ENCODE results near the gene CHRNB2. TPM values are rescaled to one million over a fixed set of nuclear protein-coding genes. Genes with fewer than 3 reads are reported as not detected.

Gene CHRNB2
- total and polyA plus RNA-seq, 9 of the 15 experiments (the other 6 are each of a cell fraction or from before 2014, with no cell fraction given) = 0.01 TPM; not detected in 8

DNA sequence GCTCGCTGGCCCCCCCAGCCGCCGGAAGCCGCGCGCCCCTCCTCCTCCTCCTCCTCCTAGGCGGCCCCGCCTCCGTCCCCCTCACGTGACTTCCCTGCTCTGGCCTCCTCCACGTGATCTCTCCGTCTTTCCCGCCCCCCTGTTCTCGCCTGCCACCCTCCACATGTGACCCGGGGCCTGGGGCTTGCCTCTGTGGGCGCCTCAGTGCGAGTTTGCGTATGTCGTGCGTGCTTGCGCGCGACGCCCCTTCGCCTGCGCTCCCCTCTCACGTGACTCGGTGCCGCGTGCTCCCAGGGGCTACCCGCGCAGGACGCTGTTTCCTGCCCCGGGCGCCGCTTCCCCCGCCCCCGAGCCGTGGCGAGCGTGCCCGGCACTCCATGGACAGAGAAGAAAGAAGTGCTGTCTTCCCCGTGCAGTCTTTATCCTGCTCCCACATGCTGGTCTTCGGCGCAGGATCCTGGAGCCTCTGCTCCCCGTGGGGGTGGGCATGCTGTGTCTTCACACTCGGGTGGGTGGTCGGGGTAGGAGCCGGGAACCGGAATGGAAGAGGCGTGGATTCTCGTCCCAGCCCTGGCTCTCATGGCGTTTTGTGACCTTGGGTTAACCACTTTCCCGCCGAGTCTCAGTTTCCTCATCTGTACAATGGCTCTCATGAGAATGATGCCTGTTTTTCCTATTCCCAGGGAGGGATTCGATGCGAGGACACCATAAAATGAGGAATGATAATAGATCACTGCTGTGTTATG is 8.7 kb upstream of the CHRNB2 start (continued):
- TF ChIP-seq, protein P1, sequence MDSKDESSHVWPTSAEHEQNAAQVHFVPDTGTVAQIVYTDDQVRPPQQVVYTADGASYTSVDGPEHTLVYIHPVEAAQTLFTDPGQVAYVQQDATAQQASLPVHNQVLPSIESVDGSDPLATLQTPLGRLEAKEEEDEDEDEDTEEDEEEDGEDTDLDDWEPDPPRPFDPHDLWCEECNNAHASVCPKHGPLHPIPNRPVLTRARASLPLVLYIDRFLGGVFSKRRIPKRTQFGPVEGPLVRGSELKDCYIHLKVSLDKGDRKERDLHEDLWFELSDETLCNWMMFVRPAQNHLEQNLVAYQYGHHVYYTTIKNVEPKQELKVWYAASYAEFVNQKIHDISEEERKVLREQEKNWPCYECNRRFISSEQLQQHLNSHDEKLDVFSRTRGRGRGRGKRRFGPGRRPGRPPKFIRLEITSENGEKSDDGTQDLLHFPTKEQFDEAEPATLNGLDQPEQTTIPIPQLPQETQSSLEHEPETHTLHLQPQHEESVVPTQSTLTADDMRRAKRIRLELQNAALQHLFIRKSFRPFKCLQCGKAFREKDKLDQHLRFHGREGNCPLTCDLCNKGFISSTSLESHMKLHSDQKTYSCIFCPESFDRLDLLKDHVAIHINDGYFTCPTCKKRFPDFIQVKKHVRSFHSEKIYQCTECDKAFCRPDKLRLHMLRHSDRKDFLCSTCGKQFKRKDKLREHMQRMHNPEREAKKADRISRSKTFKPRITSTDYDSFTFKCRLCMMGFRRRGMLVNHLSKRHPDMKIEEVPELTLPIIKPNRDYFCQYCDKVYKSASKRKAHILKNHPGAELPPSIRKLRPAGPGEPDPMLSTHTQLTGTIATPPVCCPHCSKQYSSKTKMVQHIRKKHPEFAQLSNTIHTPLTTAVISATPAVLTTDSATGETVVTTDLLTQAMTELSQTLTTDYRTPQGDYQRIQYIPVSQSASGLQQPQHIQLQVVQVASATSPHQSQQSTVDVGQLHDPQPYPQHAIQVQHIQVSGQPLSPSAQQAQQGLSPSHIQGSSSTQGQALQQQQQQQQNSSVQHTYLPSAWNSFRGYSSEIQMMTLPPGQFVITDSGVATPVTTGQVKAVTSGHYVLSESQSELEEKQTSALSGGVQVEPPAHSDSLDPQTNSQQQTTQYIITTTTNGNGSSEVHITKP (IDR thresholded peaks at IDR 0.05; ENCODE audit: partially characterized antibody) = peak; percentile 32
- TF ChIP-seq RNF2 (IDR thresholded peaks at IDR 0.05) = peak; percentile 93
- TF ChIP-seq SLC30A9 (CRISPR knock-in tag; IDR thresholded peaks at IDR 0.05) = no peak
- TF ChIP-seq, protein P2, sequence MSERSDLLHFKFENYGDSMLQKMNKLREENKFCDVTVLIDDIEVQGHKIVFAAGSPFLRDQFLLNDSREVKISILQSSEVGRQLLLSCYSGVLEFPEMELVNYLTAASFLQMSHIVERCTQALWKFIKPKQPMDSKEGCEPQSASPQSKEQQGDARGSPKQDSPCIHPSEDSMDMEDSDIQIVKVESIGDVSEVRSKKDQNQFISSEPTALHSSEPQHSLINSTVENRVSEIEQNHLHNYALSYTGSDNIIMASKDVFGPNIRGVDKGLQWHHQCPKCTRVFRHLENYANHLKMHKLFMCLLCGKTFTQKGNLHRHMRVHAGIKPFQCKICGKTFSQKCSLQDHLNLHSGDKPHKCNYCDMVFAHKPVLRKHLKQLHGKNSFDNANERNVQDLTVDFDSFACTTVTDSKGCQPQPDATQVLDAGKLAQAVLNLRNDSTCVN (CRISPR knock-in tag; IDR thresholded peaks at IDR 0.05) = no peak
- TF ChIP-seq, protein P3, sequence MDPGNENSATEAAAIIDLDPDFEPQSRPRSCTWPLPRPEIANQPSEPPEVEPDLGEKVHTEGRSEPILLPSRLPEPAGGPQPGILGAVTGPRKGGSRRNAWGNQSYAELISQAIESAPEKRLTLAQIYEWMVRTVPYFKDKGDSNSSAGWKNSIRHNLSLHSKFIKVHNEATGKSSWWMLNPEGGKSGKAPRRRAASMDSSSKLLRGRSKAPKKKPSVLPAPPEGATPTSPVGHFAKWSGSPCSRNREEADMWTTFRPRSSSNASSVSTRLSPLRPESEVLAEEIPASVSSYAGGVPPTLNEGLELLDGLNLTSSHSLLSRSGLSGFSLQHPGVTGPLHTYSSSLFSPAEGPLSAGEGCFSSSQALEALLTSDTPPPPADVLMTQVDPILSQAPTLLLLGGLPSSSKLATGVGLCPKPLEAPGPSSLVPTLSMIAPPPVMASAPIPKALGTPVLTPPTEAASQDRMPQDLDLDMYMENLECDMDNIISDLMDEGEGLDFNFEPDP (CRISPR knock-in tag; IDR thresholded peaks at IDR 0.05) = no peak
- TF ChIP-seq JUNB (CRISPR knock-in tag; conservative IDR thresholded peaks at IDR 0.05) = no peak
- TF ChIP-seq, protein P4, sequence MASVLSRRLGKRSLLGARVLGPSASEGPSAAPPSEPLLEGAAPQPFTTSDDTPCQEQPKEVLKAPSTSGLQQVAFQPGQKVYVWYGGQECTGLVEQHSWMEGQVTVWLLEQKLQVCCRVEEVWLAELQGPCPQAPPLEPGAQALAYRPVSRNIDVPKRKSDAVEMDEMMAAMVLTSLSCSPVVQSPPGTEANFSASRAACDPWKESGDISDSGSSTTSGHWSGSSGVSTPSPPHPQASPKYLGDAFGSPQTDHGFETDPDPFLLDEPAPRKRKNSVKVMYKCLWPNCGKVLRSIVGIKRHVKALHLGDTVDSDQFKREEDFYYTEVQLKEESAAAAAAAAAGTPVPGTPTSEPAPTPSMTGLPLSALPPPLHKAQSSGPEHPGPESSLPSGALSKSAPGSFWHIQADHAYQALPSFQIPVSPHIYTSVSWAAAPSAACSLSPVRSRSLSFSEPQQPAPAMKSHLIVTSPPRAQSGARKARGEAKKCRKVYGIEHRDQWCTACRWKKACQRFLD (CRISPR knock-in tag; IDR thresholded peaks at IDR 0.05) = peak; percentile 75
- TF ChIP-seq, protein P5, sequence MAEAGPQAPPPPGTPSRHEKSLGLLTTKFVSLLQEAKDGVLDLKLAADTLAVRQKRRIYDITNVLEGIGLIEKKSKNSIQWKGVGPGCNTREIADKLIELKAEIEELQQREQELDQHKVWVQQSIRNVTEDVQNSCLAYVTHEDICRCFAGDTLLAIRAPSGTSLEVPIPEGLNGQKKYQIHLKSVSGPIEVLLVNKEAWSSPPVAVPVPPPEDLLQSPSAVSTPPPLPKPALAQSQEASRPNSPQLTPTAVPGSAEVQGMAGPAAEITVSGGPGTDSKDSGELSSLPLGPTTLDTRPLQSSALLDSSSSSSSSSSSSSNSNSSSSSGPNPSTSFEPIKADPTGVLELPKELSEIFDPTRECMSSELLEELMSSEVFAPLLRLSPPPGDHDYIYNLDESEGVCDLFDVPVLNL (CRISPR knock-in tag; IDR thresholded peaks at IDR 0.05; ENCODE audit: low read depth) = peak; percentile 88
- TF ChIP-seq MCM2 (IDR thresholded peaks at IDR 0.05; ENCODE audit: low read depth) = no peak
